Measurements from ENCODE around the gene GABBR1. TPM values are rescaled to one million over a fixed set of nuclear protein-coding genes. Genes with fewer than 3 reads are reported as not detected.

Gene GABBR1
- total RNA-seq, 1 experiment from 2014 or later, result 6.1 TPM

DNA sequence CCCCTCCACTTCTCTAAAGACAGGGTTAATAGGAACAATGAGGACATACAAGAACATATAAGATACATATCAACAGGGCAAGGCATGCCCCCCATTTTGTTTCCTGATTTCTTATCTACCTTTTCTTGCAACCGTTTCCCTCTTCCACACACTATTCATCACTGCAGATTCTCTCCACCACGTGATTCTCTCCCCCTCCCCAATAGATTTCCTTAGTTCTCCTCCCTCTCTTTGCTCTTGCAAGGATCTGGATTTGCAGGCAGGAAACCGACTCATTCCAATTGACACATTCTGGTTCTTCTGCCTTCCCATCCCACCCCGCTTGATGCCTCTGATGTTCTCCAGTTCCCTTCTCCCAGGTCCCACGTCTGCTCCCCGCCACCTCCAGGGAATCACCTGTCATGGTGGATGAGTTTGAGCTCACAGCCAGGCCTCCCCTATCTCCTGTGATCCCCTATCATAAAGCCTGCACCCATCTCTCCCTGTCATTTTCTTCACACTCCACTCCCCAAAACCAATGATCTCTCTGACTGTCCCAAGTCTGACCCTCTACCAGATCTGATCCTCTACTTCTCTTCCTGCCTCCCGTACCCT, 7.5 kb downstream of the GABBR1 start:
- no peak for DNase-seq (ENCODE audit: extremely low read depth, low read depth)

DNA sequence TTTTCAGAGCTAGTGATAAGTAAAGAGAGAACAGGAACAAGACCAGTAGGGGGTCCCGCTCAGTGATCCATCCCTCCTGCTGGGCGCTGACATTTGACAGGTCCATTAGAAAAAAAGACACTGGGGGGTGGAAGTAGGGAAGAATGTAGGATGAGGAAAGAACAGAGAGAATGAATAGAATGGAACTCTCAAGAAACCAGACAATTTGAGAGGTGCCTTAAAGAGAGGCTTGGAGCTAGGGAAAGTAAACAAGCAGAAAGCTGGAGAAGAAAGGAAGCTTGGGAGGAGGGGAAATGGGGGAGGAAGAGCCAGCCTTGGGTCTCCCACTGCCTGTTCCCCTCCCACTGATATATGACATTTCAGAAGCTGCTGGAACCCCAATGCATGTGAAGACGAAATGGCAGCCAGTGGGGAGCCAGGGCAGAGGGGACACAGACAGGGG, 8.4 kb downstream of the GABBR1 start:
- no peak for DNase-seq (ENCODE audit: extremely low read depth, low read depth)

- no peak for DNase-seq (ENCODE audit: extremely low read depth, low read depth)
Measured at GRCh38 chr6:29620630-29621029, 12.4 kb downstream of the GABBR1 start.

DNA sequence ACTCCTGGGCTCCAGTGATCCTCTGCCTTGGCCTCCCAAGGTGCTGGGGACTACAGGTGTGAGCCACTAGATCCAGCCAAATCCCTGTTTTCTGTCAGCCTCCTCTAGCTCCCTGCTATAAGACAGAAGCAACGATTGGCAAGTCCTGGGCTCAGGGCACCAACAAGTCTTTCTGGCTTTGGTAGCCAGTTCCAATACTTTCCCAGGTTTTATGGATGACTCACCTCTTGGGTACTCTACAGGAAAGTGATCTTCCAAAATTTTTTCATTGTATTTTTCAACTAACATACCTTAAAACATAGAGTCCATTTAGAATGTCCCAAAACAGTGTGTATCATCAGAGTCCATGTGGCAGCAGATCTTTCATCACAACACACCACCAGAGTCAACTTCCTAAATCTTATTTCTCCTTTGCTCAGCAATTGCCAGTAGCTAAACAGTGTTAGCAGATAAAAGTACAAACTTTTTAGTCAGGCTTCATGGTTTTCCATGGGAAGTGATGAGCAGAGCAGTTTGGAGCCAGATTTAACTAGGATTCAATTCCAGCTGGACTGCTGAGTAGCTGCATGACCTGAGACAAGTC, 13.3 kb downstream of the GABBR1 start:
- no peak for DNase-seq (ENCODE audit: extremely low read depth, low read depth)

GRCh38 chr6:29617782-29618554, 15.0 kb downstream of the GABBR1 start:
- DNase-seq (ENCODE audit: extremely low read depth, low read depth), result no peak

DNA sequence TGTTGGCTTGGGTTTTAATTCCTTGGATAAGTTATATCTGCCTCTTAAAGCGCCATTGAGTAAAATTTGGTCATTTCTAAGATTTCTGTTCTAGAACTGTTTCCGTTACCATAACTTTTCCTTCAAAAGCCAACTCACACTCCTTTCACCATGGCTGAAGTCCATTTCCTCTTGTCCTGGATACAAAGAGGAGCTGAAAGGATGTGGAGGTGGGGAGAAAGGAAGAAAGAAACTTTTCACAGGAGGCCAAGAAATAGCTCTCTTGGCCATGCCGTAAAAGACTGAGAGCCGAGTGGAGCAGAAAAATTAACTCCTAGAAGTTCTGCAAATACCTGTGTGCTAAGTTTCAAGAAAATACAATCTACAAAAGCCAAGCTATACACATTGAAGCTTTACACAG, 21.6 kb downstream of the GABBR1 start:
- no peak for DNase-seq (ENCODE audit: extremely low read depth, low read depth)

DNA sequence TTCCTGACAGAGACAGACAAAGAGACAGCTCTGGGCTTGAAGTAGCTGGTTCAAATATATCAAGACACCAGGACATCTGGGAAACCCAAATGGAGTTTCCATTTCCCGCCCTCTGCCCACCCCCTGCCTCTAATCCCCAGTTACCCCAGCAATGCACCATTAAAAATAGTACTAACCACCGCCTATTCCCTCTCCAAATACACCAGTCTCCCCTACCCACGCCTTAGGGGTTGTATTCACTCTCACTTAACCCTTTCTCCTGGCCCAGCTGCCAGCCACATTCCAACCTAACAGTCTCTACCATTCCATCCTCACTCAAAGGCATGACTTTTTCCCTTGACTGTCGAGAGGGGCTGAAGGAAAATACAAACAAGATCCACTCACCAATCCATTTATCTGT, 22.4 kb downstream of the GABBR1 start:
- DNase-seq (ENCODE audit: extremely low read depth, low read depth), result no peak

DNA sequence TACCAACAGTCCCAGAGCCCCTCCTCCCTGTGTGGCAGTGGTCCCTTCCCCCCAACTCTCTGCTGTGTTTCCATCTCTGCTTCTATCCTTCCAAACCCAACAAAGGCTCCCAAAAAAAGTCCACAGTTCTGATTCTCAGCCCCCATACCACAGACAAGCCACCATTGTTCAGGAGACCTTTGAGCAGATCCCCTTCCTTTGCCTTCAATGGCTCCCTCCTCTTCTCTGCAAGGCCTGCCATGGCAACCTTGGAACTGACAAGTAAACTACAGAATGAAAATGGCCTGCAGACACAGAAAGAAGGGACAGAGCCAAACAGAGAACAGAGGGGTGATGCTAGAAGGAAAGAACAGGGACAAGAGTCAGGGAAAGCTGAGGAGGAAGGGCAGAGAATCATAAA, 24.9 kb downstream of the GABBR1 start:
- DNase-seq (ENCODE audit: extremely low read depth, low read depth), result no peak

GRCh38 chr6:29603930-29604329, 29.1 kb downstream of the GABBR1 start:
- no peak for DNase-seq (ENCODE audit: extremely low read depth, low read depth)

DNA sequence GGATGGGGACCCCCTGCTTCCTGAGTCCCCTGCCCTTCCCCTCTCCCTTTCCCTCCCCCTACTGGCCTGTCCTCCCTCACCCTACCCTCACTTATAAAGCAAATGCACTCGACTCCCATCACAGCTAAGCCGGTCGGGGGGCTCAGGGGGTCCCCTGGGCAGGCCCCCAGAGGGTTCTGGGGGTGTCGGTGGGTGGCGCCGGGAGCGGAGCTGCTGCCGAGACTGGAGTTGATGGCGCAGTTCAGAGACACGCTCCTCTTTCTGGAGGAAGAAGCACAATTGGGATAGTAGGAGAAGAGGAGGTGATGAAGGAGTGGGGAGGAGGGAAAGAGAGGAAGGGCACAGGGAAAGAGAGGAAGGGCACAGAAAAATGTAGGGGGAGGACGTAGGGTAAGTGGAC, 29.5 kb downstream of the GABBR1 start:
- DNase-seq (ENCODE audit: extremely low read depth, low read depth), result no peak

- peak; percentile 14 for DNase-seq (ENCODE audit: extremely low read depth, low read depth)
Measured at GRCh38 chr6:29602564-29603361, 30.2 kb downstream of the GABBR1 start.

DNA sequence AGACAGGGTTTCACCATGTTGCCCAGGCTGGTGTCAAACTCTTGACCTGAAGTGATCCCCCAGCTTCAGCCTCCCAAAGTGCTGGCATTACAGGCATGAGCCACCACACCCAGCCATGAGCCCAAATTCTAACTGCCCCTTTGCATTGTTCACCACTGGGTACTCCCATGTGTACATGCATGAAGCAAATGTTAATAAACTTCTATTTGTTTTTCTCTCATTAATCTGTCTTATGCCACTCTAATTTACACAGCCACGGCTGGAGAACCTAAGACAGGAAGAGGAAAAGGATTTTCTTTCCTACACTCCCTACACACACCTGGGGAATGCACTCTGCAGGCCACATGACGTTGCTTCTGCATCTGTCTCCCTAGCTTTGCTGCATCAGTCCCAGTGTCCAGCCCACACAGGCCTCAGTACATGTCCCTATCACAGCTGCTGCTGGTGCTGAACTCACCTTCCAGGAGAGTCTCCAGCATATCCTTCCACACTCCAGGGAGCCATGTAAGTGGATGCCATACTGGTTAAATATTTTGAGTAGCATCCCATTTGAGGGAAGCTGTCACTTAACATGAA, 34.7 kb downstream of the GABBR1 start:
- no peak for DNase-seq (ENCODE audit: extremely low read depth, low read depth)

GRCh38 chr6:29597184-29597583, 35.8 kb downstream of the GABBR1 start:
- no peak for DNase-seq (ENCODE audit: extremely low read depth, low read depth)

GRCh38 chr6:29596381-29596900, 36.5 kb downstream of the GABBR1 start:
- no peak for DNase-seq (ENCODE audit: extremely low read depth, low read depth)

DNA sequence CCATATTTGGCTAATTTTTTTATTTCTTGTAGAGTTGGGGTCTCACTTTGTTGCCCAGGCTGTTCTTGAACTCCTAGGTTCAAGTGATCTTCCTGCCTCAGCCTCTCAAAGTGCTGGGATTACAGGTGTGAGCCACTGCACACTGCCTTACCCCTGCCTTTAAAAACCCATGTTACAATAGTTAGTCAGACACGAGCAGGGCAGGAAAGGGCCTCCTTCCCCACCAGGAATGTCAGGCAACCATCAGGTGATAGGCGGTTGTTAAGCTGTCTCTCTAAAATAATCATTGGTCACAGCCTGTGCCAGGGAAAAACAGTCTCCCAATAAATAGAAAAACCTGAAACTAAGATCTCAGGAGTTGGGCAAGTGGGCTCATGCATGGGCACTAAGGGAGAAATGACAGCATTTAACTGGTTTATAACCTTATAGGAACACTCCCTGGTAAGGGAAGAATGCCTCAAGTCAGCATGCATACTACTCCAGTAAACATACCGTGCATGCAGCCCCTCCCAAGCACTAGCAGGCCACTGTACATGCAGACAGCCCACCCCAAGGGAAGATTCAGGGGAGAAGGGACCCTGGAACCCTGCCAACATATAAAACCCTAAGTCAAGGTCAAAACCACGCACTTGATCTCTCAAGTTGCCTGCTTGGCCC, 39.7 kb downstream of the GABBR1 start:
- no peak for DNase-seq (ENCODE audit: extremely low read depth, low read depth)

GRCh38 chr6:29591677-29592076, 41.3 kb downstream of the GABBR1 start:
- DNase-seq (ENCODE audit: extremely low read depth, low read depth), result no peak

GRCh38 chr6:29590218-29590808, 42.7 kb downstream of the GABBR1 start:
- no peak for DNase-seq (ENCODE audit: extremely low read depth, low read depth)

DNA sequence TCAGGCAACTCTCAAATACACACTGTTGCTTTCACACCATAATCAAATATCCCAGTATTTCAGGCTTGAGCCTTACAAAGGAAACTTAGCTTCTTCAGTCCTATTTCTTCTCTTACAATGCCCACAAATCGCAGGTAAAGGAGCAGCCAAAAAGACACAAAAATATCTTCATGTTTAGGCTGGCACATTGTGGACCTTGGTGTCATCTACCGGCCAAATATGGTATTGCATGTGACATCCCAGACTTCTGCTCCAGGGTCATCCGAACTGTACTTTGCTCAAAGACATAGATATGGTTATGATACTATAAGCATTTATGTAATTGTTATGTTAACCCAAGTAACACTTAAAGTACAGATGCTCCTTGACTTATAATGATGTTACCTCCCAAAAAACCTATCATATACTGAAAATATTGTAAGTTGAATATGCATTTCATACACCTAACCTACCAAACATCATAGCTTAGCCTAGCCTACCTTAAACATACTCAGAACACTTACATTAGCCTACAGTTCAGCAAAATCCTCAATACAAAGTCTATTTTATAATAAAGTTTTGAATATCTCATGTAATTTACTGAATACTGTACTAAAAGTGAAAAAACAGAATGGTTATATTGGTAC, 43.4 kb downstream of the GABBR1 start:
- peak; percentile 20 for DNase-seq (ENCODE audit: extremely low read depth, low read depth)

- no peak for DNase-seq (ENCODE audit: extremely low read depth, low read depth)
Measured at GRCh38 chr6:29584821-29585220, 48.2 kb downstream of the GABBR1 start, which contains the start of gene OR2H2. Gene OR2H2, plus strand, starts transcription at chr6:29585121. Its CDS starts 2,824 bp downstream, at chr6:29587945.

Data from NCI-H460 (cell line).